IPS-18a (cell line): ENCODE data around the gene GATAD2A.

Source experiments
- H3K27ac ChIP-seq: one replicate; pipeline ENCODE4 v1.5.1; 2013; ENCODE audit warnings: low read length
- H3K27me3 ChIP-seq: one replicate; pipeline ENCODE4 v1.6.1; 2013; ENCODE audit warnings: mild to moderate bottlenecking, low read length; ENCODE audit not compliant: control insufficient read depth, insufficient read depth
- H3K36me3 ChIP-seq: one replicate; pipeline ENCODE4 v1.6.1; 2013; ENCODE audit warnings: low read depth, low read length; ENCODE audit not compliant: control insufficient read depth
- H3K4me1 ChIP-seq: one replicate; pipeline ENCODE4 v1.6.1; 2013; ENCODE audit warnings: low read depth, low read length; ENCODE audit not compliant: control insufficient read depth
- H3K4me3 ChIP-seq: one replicate; pipeline ENCODE4 v1.5.1; 2013; ENCODE audit warnings: low read length
- H3K9ac ChIP-seq: one replicate; pipeline ENCODE4 v1.6.1; 2013; ENCODE audit warnings: mild to moderate bottlenecking, low read length, moderate library complexity
- H3K9me3 ChIP-seq: one replicate; pipeline ENCODE4 v1.6.1; 2013; ENCODE audit warnings: low read depth, low read length; ENCODE audit not compliant: control insufficient read depth

Gene GATAD2A

DNA sequence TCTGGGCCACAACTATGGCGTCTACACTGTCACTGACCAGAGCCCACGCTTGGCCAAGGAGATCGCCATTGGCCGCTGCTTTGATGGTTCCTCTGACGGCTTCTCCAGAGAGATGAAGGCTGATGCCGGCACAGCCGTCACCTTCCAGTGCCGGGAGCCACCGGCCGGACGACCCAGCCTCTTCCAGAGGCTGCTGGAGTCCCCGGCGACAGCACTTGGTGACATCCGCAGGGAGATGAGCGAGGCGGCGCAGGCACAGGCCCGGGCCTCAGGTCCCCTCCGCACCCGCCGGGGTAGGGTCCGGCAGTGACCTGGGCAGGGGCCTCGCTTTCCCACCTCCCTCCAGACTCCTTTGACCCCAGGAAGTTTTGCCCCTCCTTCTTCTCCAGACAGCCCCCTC, 140.2 kb downstream of the GATAD2A start:
- no peak overlapping the region for H3K9ac ChIP-seq

DNA sequence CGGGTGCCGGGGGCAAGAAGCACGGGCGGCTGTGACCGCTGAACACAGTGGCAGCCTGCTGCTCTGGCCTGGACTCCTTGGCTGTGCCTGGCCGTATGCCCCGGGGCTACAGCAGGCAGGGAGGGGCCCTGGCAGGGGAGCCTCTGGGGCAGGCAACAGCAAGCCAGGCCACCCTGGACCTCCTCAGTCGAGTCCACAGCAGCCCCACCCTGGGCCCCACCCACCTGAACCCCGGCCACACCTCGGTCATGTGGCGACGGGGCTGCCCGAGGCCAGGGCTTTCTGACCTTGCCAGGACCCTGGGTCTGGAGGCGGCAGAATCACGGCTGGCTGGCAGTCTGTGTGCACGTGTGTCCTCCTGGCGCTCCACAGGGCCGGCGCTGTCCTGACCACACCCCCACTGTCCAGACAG, 141.3 kb downstream of the GATAD2A start:
- Histone ChIP-seq H3K4me1 (no peaks in the 10 kb centered on the region), H3K4me3 (no peak overlapping the region), H3K27ac (no peak overlapping the region), H3K27me3 (no peaks in the 10 kb centered on the region), H3K36me3 (no peaks in the 10 kb centered on the region), H3K9ac (no peak overlapping the region), H3K9me3 (no peaks in the 10 kb centered on the region)

More for the DNA sequence above, 140.2 kb downstream of the GATAD2A start:
- no peak overlapping the region for H3K27ac ChIP-seq
- no peaks in the 10 kb centered on the region for H3K4me1 ChIP-seq
- no peak overlapping the region for H3K4me3 ChIP-seq
- no peaks in the 10 kb centered on the region for H3K36me3 ChIP-seq
- H3K27me3 ChIP-seq: no peaks in the 10 kb centered on the region
- H3K9me3 ChIP-seq: no peaks in the 10 kb centered on the region

DNA sequence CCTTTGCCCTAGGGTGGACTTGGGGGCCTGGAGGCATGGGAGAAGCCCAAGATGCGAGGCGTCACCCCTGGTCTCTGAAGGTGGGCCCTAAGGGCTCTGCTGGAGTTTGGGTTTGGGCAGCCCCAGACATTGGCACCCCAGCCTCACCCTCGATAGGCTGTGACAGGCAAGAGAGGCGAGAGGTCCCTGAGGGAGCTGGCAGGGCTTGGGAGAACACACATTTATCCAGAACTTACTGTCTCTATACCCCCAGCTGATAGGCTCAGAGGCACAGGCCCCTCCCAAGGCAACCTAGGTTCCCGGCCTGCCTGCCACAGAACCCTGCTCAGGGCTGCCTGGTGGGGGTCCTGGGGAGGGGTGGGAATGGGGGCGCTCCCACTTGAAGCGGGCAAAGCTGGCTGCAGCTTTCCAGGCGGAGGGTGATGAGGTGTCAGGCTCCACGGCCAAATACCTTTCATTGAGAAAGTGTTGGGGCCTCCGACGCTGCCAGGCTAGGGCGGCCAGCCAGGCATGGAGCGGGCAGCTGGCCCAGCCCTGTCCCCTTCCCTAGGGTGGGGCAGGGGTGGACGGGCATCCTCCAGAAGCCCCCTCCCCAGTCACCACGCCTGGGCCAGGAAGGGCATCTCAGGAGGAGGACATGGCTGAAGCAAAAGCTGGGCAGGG, 142.3 kb downstream of the GATAD2A start:
- no peak overlapping the region for H3K27ac ChIP-seq
- H3K36me3 ChIP-seq: no peaks in the 10 kb centered on the region
- no peaks in the 10 kb centered on the region for H3K27me3 ChIP-seq
- H3K9ac ChIP-seq: no peak overlapping the region
- no peaks in the 10 kb centered on the region for H3K9me3 ChIP-seq
- H3K4me3 ChIP-seq: no peak overlapping the region
- H3K4me1 ChIP-seq: no peaks in the 10 kb centered on the region

DNA sequence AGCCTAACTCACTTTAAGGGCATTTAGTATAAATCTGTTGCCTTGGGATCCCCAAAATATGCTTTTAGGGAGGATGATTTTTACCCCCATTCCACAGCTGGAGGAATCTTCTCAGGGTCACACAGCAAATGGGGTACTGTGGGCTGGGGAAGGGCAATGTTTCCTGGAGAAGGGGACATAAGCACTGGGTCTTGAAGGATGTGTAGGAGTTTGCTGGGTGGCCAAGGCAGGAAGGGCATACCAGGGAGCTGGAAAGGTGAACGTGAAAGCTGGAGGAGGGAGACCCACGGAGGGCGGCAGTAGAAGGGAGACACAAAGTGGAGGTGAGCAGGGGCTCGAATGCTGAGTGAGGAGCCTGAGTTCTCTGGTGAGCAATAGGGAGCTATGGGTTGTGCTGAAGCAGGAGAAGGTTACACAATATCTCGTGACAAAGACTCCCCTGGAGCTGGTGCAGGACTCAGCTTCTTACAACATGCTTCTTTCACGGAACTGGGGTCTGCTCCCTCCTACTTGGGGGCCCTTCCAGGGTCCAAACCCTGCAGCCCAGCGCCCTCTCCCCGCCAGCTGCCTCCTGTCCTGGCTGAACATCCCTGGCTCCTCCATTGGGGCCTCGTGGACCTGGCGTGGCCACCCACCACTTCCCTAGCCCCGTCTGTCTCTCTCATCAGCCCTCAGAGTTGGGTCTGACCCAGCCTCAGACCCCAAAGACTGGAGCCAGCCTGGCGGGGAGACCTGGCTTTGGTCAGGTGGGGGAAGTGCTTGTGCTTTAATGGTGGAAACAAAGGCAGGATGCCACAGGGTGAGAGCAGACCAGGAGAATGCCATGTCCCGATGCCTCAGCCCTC, 143.7 kb downstream of the GATAD2A start:
- H3K36me3 ChIP-seq: no peaks in the 10 kb centered on the region
- no peaks in the 10 kb centered on the region for H3K4me1 ChIP-seq
- no peak overlapping the region for H3K27ac ChIP-seq
- H3K9ac ChIP-seq: no peak overlapping the region
- no peaks in the 10 kb centered on the region for H3K27me3 ChIP-seq
- H3K4me3 ChIP-seq: no peak overlapping the region
- no peaks in the 10 kb centered on the region for H3K9me3 ChIP-seq

DNA sequence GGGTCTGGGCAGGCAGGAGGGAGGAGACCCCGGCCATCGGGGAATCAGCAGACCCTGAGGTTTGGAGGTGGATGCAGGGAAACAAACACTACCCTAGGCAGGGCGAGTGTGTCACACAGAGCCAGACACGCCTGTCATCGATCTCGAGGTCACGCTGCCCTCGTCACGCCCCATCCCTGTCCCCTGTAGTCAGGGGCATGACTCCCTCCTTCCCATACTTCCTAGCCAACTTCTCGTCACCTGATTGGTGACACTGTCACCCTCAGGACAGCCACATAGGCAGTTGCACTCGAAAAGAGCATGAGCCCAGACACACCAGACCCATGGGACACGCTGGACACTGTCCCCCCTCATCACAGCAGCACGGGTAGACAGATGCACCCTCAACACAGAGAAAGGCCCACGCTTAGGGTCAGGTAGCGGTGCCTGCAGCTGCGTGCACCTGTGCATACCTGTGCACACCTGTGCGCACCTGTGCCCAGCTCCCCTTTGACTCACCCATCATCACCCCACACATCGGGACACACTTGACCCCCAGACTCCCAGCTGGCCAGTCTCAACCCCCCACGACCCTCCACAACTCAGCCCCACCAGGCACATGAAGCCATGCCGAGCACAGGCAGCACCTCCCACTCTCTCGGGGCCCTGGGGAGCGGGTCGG, 144.5 kb downstream of the GATAD2A start:
- Histone ChIP-seq H3K4me1 (no peaks in the 10 kb centered on the region), H3K27me3 (no peaks in the 10 kb centered on the region), H3K27ac (no peak overlapping the region), H3K9ac (no peak overlapping the region), H3K36me3 (no peaks in the 10 kb centered on the region), H3K9me3 (no peaks in the 10 kb centered on the region), H3K4me3 (no peak overlapping the region)

DNA sequence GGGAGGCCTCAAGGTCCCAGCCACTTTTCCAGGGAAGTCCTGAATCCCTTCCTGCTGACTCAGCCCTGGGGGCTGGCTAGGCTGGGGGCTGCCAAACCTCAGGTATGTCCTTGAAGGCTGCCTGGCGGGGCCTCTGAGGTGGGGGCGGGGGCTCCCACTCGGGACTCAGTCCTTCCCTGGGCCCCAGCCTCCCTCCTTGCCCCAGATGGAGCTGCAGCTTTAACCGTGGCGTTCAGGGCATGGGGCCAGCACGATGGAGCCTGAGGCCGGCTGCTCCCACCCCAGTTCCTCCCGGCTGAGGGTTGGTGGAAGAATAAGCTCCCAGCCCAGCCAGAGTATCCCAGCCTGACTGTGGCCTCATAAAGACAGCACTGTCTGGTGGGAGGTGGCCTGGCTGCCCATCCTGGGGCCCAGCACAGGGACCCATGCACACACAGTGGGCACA, 145.0 kb downstream of the GATAD2A start:
- Histone ChIP-seq H3K36me3 (no peaks in the 10 kb centered on the region), H3K27me3 (no peaks in the 10 kb centered on the region), H3K4me1 (no peaks in the 10 kb centered on the region), H3K4me3 (no peak overlapping the region), H3K9me3 (no peaks in the 10 kb centered on the region), H3K27ac (no peak overlapping the region), H3K9ac (no peak overlapping the region)

DNA sequence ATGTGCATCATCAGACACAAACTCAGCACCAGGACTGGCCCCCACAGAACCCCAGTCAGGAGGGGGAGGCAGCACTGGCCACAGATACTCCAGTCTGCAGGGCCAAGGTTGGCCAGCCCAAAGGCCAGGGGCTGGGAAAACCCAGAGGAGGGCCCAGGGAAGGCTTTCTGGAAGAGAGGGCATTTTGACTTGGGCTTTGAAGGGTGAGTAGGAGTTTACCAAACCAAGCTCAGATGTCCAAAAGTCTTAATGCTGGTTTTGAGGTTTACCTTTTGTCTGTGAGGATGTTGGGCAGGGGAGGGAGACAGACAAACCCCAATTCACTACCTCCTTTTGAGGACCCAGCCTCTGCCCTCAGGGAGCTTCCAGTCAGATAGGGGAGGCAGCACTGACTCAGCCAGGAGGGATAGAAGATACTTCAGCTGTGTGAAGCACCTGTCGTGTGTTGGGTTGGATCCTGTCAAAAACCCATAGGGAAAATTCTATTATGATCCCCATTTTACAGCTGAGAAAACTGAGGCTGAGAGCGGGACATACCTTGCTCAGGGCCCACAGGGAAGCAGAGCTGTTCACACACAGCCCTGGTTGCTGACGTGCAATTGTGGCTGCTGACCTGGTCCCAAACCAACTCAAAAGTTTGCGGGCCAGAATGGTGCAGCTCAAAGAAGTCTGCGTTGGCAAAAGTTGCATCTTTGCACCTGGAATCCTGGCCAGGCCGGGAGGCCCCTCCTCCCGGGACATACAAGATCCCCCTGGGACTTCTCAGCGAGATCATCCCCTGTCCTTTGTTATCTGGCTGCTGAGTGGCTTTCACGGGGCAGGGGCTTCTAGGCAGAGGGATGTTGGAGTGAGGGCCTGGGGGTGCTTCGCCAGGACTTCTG, 145.7 kb downstream of the GATAD2A start:
- H3K9me3 ChIP-seq: no peaks in the 10 kb centered on the region
- H3K4me3 ChIP-seq: no peak overlapping the region
- H3K27me3 ChIP-seq: no peaks in the 10 kb centered on the region
- H3K36me3 ChIP-seq: no peaks in the 10 kb centered on the region
- H3K27ac ChIP-seq: no peak overlapping the region
- H3K9ac ChIP-seq: no peak overlapping the region
- H3K4me1 ChIP-seq: no peaks in the 10 kb centered on the region

DNA sequence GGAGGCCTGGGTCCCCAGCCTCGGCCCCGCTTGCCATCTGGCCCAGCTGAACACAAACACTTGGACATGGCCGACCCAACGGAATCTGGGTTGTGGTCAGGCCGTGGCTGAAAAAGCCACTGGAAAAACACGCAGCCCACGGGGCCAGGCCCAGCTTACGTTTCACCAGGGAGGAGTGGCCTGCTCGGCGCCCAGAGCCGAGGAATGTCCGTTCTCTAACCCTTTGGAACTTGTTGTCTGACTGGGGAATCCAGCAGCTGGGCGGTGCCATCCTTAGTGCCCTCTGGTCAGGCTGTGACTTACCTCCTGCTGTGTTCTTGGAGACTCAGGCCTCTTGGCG, 146.3 kb downstream of the GATAD2A start:
- H3K36me3 ChIP-seq: no peaks in the 10 kb centered on the region
- no peak overlapping the region for H3K4me3 ChIP-seq
- no peaks in the 10 kb centered on the region for H3K9me3 ChIP-seq
- H3K27me3 ChIP-seq: no peaks in the 10 kb centered on the region
- no peak overlapping the region for H3K27ac ChIP-seq
- no peaks in the 10 kb centered on the region for H3K4me1 ChIP-seq
- no peak overlapping the region for H3K9ac ChIP-seq

DNA sequence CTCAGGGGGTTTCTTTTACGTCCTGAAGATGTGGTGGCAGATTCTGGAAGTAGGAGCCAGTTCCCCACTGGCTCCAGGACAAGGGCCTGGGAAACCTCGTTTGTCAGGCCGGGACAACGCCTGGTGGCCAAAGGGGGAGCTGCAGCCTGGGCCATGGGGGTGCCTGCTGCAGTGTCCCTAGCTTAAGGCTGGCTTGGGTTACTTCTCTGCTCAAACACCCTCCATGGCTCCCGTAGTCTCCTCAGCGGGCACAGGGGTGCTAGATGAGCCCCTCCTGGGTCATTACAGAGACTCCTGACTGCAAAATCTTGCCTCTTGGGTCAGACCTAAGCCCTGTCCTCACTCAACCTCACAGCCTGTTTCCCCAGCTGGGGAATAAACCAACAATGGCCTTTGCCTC, 147.3 kb downstream of the GATAD2A start:
- H3K27ac ChIP-seq: no peak overlapping the region

DNA sequence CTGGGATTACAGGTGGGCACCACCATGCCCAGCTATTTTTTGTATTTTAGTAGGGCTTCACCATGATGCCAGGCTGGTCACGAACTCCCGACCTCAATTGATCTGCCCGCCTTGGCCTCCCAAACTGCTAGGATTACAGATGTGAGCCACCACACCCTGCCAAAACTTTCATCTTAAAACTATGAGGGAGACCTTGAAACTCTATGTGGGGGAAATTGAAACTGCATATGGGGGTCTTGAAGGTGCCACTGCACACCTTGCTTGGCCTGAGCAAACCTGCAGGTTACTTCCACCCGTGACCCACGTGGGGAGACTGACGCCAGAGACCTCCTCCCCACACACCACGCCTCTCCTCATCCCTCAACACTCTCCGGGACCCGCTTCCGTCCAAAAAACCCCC, 148.2 kb downstream of the GATAD2A start:
- Histone ChIP-seq H3K36me3 (no peaks in the 10 kb centered on the region), H3K4me3 (no peak overlapping the region), H3K27ac (no peak overlapping the region), H3K9ac (no peak overlapping the region), H3K27me3 (no peaks in the 10 kb centered on the region), H3K9me3 (no peaks in the 10 kb centered on the region), H3K4me1 (no peaks in the 10 kb centered on the region)

More for the DNA sequence above, 147.3 kb downstream of the GATAD2A start:
- Histone ChIP-seq H3K4me1 (no peaks in the 10 kb centered on the region), H3K4me3 (no peak overlapping the region), H3K27me3 (no peaks in the 10 kb centered on the region), H3K9ac (no peak overlapping the region), H3K36me3 (no peaks in the 10 kb centered on the region), H3K9me3 (no peaks in the 10 kb centered on the region)
